Midbrain (tissue), 1 donor: ENCODE data around the gene DOCK4.

ENCODE experiments used
- DNase-seq: peaks from one replicate; lab custom pipeline; 2025; lab: John Stamatoyannopoulos, UW

DOCK4 gene

GRCh38 chr7:111815354-111815753 lies 390.8 kb downstream of the DOCK4 start:
- no peak for DNase-seq

GRCh38 chr7:111813306-111813705 lies 392.9 kb downstream of the DOCK4 start:
- no peak for DNase-seq

- DNase-seq: no peak
These were observed 400.0 kb downstream of the DOCK4 start for GRCh38 chr7:111806232-111806631.

- no peak for DNase-seq
These were observed 403.0 kb downstream of the DOCK4 start for GRCh38 chr7:111803015-111803758.

GRCh38 chr7:111802194-111802772 lies 403.9 kb downstream of the DOCK4 start:
- no peak for DNase-seq

GRCh38 chr7:111801277-111801676 lies 404.9 kb downstream of the DOCK4 start:
- no peak for DNase-seq

GRCh38 chr7:111796671-111797070 lies 409.5 kb downstream of the DOCK4 start:
- DNase-seq: no peak

- no peak for DNase-seq
These were observed 416.3 kb downstream of the DOCK4 start for GRCh38 chr7:111789870-111790269.

- no peak for DNase-seq
These were observed 417.2 kb downstream of the DOCK4 start for GRCh38 chr7:111789048-111789320.

GRCh38 chr7:111788286-111789047 lies 417.7 kb downstream of the DOCK4 start:
- no peak for DNase-seq

- DNase-seq: no peak
These were observed 418.5 kb downstream of the DOCK4 start for GRCh38 chr7:111787741-111788140.

GRCh38 chr7:111787099-111787498 lies 419.1 kb downstream of the DOCK4 start:
- DNase-seq: no peak

- DNase-seq: no peak
These were observed 421.1 kb downstream of the DOCK4 start for GRCh38 chr7:111785076-111785475.

GRCh38 chr7:111784296-111784695 lies 421.9 kb downstream of the DOCK4 start:
- no peak for DNase-seq

GRCh38 chr7:111783854-111784253 lies 422.3 kb downstream of the DOCK4 start:
- no peak for DNase-seq

GRCh38 chr7:111780527-111780926 lies 425.7 kb downstream of the DOCK4 start:
- DNase-seq: no peak

- no peak for DNase-seq
These were observed 431.0 kb downstream of the DOCK4 start for GRCh38 chr7:111775206-111775605.

- no peak for DNase-seq
These were observed 433.5 kb downstream of the DOCK4 start for GRCh38 chr7:111772716-111773115.

GRCh38 chr7:111771638-111772037 lies 434.6 kb downstream of the DOCK4 start:
- no peak for DNase-seq

GRCh38 chr7:111770116-111770515 lies 436.1 kb downstream of the DOCK4 start:
- DNase-seq: no peak

GRCh38 chr7:111765751-111766643 lies 440.2 kb downstream of the DOCK4 start:
- DNase-seq: no peak

GRCh38 chr7:111763221-111763801 lies 442.9 kb downstream of the DOCK4 start:
- no peak for DNase-seq
